NCI-H748 treated with DMSO at 0.1 percent for 48 hours (cell line): ENCODE measurements around the gene CCDC183.
"Not testable (repeated sequence)": the region's sequence is repeated elsewhere in the genome, so short reads cannot be mapped to it uniquely, and the experiment has no call there.

Experiments used
- DNase-seq: peaks from one replicate; lab custom pipeline; 2025; lab: John Stamatoyannopoulos, UW

CCDC183 gene

GRCh38 chr9:136796238-136796774 lies at the start of gene CCDC183:
Gene CCDC183 (plus strand): TSS chr9:136796338. CDS start chr9:136796398, 60 bp downstream.
- no peak for DNase-seq

- DNase-seq, result no peak
Measured at GRCh38 chr9:136746621-136747020, 49.5 kb upstream of the CCDC183 start.

GRCh38 chr9:136747161-136748060 lies 48.7 kb upstream of the CCDC183 start:
- no peak for DNase-seq

GRCh38 chr9:136748201-136748600 lies 47.9 kb upstream of the CCDC183 start, which contains the start of gene LCN6:
Gene LCN6 (minus strand): TSS chr9:136748525. CDS start chr9:136748483, 42 bp downstream.
- DNase-seq, result no peak

- no peak for DNase-seq
Measured at GRCh38 chr9:136748666-136749611, 47.2 kb upstream of the CCDC183 start.

GRCh38 chr9:136750526-136750925 lies 45.6 kb upstream of the CCDC183 start:
- DNase-seq, result no peak

GRCh38 chr9:136751244-136751643 lies 44.9 kb upstream of the CCDC183 start:
- no peak for DNase-seq

GRCh38 chr9:136751814-136752213 lies 44.3 kb upstream of the CCDC183 start:
- DNase-seq, result no peak

GRCh38 chr9:136753371-136754058 lies 42.6 kb upstream of the CCDC183 start:
- DNase-seq, result no peak

GRCh38 chr9:136754059-136754572 lies 42.0 kb upstream of the CCDC183 start:
- no peak for DNase-seq

GRCh38 chr9:136754626-136755301 lies 41.4 kb upstream of the CCDC183 start:
- no peak for DNase-seq

GRCh38 chr9:136755302-136756133 lies 40.6 kb upstream of the CCDC183 start:
- DNase-seq, result not testable (repeated sequence)

- DNase-seq, result no peak
Measured at GRCh38 chr9:136756134-136756438, 40.1 kb upstream of the CCDC183 start.

GRCh38 chr9:136756836-136757235 lies 39.3 kb upstream of the CCDC183 start:
- DNase-seq, result no peak

- no peak for DNase-seq
Measured at GRCh38 chr9:136757328-136757727, 38.8 kb upstream of the CCDC183 start.

- no peak for DNase-seq
Measured at GRCh38 chr9:136757751-136758140, 38.4 kb upstream of the CCDC183 start.

GRCh38 chr9:136759001-136759400 lies 37.1 kb upstream of the CCDC183 start:
- DNase-seq, result no peak

GRCh38 chr9:136759436-136760325 lies 36.5 kb upstream of the CCDC183 start:
- no peak for DNase-seq

- DNase-seq, result no peak
Measured at GRCh38 chr9:136760424-136760823, 35.7 kb upstream of the CCDC183 start.
